ENCODE measurements around the gene CEP63. TPM values are rescaled to one million over a fixed set of nuclear protein-coding genes. Genes with fewer than 3 reads are reported as not detected.

The CEP63 gene
- total and polyA plus RNA-seq, 8 donors: 8.1 to 104 (median 16.7) TPM

- DNase-seq: peak; percentile 85 to 90
- Histone ChIP-seq H3K36me3 (peaks cover 17 to 43% (median 32%) of the 10 kb centered on the region in 4 donors), H3K4me3 (no peak overlapping the region), H3K27me3 (no peaks in the 10 kb centered on the region), H3K9me3 (no peaks in the 10 kb centered on the region), H3K27ac (no peak overlapping the region), H3K4me1 (peaks cover 8 to 51% (median 29%) of the 10 kb centered on the region in 4 donors)
- intact Hi-C loops (cut with DNase I; ENCODE audit: low total_unique reads): loop anchor here (5.0 to 10.0 kb wide), 3 partner anchors 99 to 259 kb away; partner anchors contain the start of gene AMOTL2
- 21 to 30% (median 25%) methylated on average over 8 to 9 of the region's 9 CpGs for whole genome bisulfite sequencing, 5 donors
- TF ChIP-seq CTCF (IDR thresholded peaks at IDR 0.05) (peak in 5 of 7 experiments; percentile 55 to 87 (median 81)), POLR2A (IDR thresholded peaks at IDR 0.05) (no peak), POLR2AphosphoS5 (IDR thresholded peaks at IDR 0.05) (peak in 1 of 3 donors; percentile 17), EP300 (IDR thresholded peaks at IDR 0.05) (no peak)
Measured at GRCh38 chr3:134473868-134474546, 11.8 kb upstream of the CEP63 start.

GRCh38 chr3:134474956-134475355 lies 10.9 kb upstream of the CEP63 start:
- peaks cover 17 to 45% (median 36%) of the 10 kb centered on the region in 4 donors for H3K36me3 ChIP-seq
- WGBS, 5 donors: 83 to 87% (median 86%) methylated on average over 5 of the region's 5 CpGs
- no peaks in the 10 kb centered on the region for H3K27me3 ChIP-seq
- intact Hi-C loops (cut with DNase I; ENCODE audit: low total_unique reads): loop anchor here (5.0 to 10.0 kb wide), 3 partner anchors 100 to 260 kb away; partner anchors contain the start of gene AMOTL2
- DNase-seq: no peak
- no peak for TF ChIP-seq CTCF (IDR thresholded peaks at IDR 0.05)
- no peak for TF ChIP-seq EP300 (IDR thresholded peaks at IDR 0.05)
- no peak for TF ChIP-seq POLR2A (IDR thresholded peaks at IDR 0.05)
- TF ChIP-seq POLR2AphosphoS5 (IDR thresholded peaks at IDR 0.05): no peak
- H3K4me1 ChIP-seq: peaks cover 9 to 48% (median 32%) of the 10 kb centered on the region in 4 donors
- no peak overlapping the region for H3K27ac ChIP-seq
- no peaks in the 10 kb centered on the region for H3K9me3 ChIP-seq
- H3K4me3 ChIP-seq: no peak overlapping the region

GRCh38 chr3:134476306-134476705 lies 9.6 kb upstream of the CEP63 start:
- no peak for DNase-seq
- WGBS, 5 donors: 54 to 60% (median 55%) methylated on average over 4 of the region's 4 CpGs
- Histone ChIP-seq H3K9me3 (no peaks in the 10 kb centered on the region), H3K4me3 (no peak overlapping the region), H3K27me3 (no peaks in the 10 kb centered on the region), H3K4me1 (peaks cover 9 to 53% (median 27%) of the 10 kb centered on the region in 4 donors), H3K27ac (peak overlapping the region in 3 of 5 donors; percentile 3 to 27 (median 12)), H3K36me3 (peaks cover 29 to 59% (median 49%) of the 10 kb centered on the region in 4 donors)
- intact Hi-C loops (cut with DNase I; ENCODE audit: low total_unique reads): loop anchor here (10.0 kb wide), 2 partner anchors 102 to 262 kb away; partner anchors contain the start of gene AMOTL2
- TF ChIP-seq CTCF (IDR thresholded peaks at IDR 0.05) (no peak), EP300 (IDR thresholded peaks at IDR 0.05) (no peak), POLR2A (IDR thresholded peaks at IDR 0.05) (no peak), POLR2AphosphoS5 (IDR thresholded peaks at IDR 0.05) (no peak)

GRCh38 chr3:134477002-134477401 lies 8.9 kb upstream of the CEP63 start:
- intact Hi-C loops (cut with DNase I; ENCODE audit: low total_unique reads): loop anchor here (10.0 kb wide), 2 partner anchors 102 to 262 kb away; partner anchors contain the start of gene AMOTL2
- Histone ChIP-seq H3K4me1 (peaks cover 6 to 47% (median 25%) of the 10 kb centered on the region in 4 donors), H3K36me3 (peaks cover 33 to 62% (median 56%) of the 10 kb centered on the region in 4 donors), H3K4me3 (no peak overlapping the region), H3K9me3 (no peaks in the 10 kb centered on the region), H3K27ac (peak overlapping the region in 2 of 5 donors; percentile 3 to 27), H3K27me3 (no peaks in the 10 kb centered on the region)
- TF ChIP-seq CTCF (IDR thresholded peaks at IDR 0.05): no peak
- TF ChIP-seq POLR2A (IDR thresholded peaks at IDR 0.05): no peak
- no peak for TF ChIP-seq EP300 (IDR thresholded peaks at IDR 0.05)
- TF ChIP-seq POLR2AphosphoS5 (IDR thresholded peaks at IDR 0.05): no peak
- 81 to 95% (median 94%) methylated on average over 6 of the region's 6 CpGs for WGBS, 5 donors
- no peak for DNase-seq

Data from stomach (tissue), 9 donors.